ENCODE data around the gene KRT28.

DNA sequence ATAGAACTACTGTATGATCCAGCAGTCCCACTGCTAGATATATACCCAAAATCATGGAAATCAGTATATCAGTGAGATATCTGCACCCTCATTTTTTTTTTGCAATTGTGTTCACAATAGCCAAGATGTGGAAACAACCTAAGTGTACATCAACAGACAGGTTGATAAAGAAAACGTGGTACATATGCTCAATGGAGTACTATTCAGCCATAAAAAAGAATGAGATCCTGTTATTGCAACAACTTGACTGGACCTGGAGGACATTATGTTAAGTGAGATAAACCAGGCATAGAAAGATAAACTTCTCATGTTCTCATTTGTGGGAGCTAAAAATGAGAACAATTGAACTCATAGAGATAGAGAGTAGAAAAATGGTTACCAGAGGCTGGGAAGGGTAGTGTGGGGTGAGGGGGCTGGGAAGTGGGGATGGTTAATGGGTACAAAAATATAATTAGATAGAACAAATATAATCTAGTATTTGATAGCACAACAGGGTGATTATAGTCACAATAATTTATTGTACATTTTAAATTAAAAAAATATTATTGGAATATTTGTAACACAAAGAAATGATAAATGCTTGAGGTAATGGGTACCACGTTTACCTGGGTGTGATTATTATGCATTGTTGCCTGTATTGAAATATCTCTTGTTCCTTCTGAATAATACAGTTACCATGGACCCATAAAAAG is 30.5 kb upstream of the KRT28 start:
- TF ChIP-seq ZC3H11A (IDR thresholded peaks at IDR 0.05) (no peak), ZSCAN20 (CRISPR knock-in tag; IDR thresholded peaks at IDR 0.05) (no peak), POLR2A (IDR thresholded peaks at IDR 0.05; ENCODE audit: low read length) (no peak), SMC3 (IDR thresholded peaks at IDR 0.05) (no peak), BHLHE40 (IDR thresholded peaks at IDR 0.05; ENCODE audit: low read depth, low read length) (no peak), EP300 (IDR thresholded peaks at IDR 0.05) (no peak), ZFP36 (IDR thresholded peaks at IDR 0.05; ENCODE audit: borderline replicate concordance, partially characterized antibody) (no peak)
- TF ChIP-seq, protein P1, sequence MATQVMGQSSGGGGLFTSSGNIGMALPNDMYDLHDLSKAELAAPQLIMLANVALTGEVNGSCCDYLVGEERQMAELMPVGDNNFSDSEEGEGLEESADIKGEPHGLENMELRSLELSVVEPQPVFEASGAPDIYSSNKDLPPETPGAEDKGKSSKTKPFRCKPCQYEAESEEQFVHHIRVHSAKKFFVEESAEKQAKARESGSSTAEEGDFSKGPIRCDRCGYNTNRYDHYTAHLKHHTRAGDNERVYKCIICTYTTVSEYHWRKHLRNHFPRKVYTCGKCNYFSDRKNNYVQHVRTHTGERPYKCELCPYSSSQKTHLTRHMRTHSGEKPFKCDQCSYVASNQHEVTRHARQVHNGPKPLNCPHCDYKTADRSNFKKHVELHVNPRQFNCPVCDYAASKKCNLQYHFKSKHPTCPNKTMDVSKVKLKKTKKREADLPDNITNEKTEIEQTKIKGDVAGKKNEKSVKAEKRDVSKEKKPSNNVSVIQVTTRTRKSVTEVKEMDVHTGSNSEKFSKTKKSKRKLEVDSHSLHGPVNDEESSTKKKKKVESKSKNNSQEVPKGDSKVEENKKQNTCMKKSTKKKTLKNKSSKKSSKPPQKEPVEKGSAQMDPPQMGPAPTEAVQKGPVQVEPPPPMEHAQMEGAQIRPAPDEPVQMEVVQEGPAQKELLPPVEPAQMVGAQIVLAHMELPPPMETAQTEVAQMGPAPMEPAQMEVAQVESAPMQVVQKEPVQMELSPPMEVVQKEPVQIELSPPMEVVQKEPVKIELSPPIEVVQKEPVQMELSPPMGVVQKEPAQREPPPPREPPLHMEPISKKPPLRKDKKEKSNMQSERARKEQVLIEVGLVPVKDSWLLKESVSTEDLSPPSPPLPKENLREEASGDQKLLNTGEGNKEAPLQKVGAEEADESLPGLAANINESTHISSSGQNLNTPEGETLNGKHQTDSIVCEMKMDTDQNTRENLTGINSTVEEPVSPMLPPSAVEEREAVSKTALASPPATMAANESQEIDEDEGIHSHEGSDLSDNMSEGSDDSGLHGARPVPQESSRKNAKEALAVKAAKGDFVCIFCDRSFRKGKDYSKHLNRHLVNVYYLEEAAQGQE (IDR thresholded peaks at IDR 0.05): no peak
- TF ChIP-seq, protein P2, sequence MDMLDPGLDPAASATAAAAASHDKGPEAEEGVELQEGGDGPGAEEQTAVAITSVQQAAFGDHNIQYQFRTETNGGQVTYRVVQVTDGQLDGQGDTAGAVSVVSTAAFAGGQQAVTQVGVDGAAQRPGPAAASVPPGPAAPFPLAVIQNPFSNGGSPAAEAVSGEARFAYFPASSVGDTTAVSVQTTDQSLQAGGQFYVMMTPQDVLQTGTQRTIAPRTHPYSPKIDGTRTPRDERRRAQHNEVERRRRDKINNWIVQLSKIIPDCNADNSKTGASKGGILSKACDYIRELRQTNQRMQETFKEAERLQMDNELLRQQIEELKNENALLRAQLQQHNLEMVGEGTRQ (IDR thresholded peaks at IDR 0.05): no peak
- TF ChIP-seq, protein P3, sequence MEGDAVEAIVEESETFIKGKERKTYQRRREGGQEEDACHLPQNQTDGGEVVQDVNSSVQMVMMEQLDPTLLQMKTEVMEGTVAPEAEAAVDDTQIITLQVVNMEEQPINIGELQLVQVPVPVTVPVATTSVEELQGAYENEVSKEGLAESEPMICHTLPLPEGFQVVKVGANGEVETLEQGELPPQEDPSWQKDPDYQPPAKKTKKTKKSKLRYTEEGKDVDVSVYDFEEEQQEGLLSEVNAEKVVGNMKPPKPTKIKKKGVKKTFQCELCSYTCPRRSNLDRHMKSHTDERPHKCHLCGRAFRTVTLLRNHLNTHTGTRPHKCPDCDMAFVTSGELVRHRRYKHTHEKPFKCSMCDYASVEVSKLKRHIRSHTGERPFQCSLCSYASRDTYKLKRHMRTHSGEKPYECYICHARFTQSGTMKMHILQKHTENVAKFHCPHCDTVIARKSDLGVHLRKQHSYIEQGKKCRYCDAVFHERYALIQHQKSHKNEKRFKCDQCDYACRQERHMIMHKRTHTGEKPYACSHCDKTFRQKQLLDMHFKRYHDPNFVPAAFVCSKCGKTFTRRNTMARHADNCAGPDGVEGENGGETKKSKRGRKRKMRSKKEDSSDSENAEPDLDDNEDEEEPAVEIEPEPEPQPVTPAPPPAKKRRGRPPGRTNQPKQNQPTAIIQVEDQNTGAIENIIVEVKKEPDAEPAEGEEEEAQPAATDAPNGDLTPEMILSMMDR (IDR thresholded peaks at IDR 0.05): no peak
